ENCODE measurements around the gene BTBD7.

GRCh38 chr14:93320489-93320888 is 12.3 kb downstream of the BTBD7 start:
- no peak for TF ChIP-seq POLR2AphosphoS5 (IDR thresholded peaks at IDR 0.05; ENCODE audit: borderline replicate concordance, low read depth, low read length)
- TF ChIP-seq EZH2 (IDR thresholded peaks at IDR 0.05) = no peak

All from SK-N-MC (cell line).